Measurements from ENCODE around the gene CACNA1C.

GRCh38 chr12:2528001-2528400 is 475.2 kb downstream of the CACNA1C start:
- TF ChIP-seq CTCF (IDR thresholded peaks at IDR 0.05) (no peak), EP300 (IDR thresholded peaks at IDR 0.05) (no peak)
